OCI-LY7 (cell line): ENCODE data around the gene HEYL. TPM values are rescaled to one million over a fixed set of nuclear protein-coding genes. Genes with fewer than 3 reads are reported as not detected.

Source experiments
- BruUV-seq: library from RNA; stranded (reverse); fragments of 400-500 nt; replicated peaks from 2 replicates; lab custom pipeline; 2021; lab: Mats Ljungman, UMichigan
- CTCF ChIA-PET: fragments of 300-600 bp; sonication (Branson Sonifier 250); formaldehyde crosslinking; loops from one replicate; lab custom pipeline; 2022; ENCODE audit warnings: antibody characterized with exemption; ENCODE audit not compliant: unreplicated experiment; lab: Charles Lee
- POLR2A ChIA-PET: fragments of 300-600 bp; sonication (Branson Sonifier 250); formaldehyde crosslinking; loops from one replicate; lab custom pipeline; 2022; ENCODE audit warnings: antibody characterized with exemption; lab: Charles Lee
- DNase-seq: peaks from one replicate; pipeline ENCODE4 v3.0.0-alpha.2; 2015; ENCODE audit warnings: low spot score
- H2AFZ ChIP-seq: fragments of 200-600 bp; sonication (generic), shearing (Covaris generic); 2 replicates; pipeline ENCODE4 v1.6.1; 2014; ENCODE audit warnings: mild to moderate bottlenecking, antibody characterized with exemption, low read length, moderate library complexity
- H3K27ac ChIP-seq: fragments of 200-600 bp; sonication (generic); 2 replicates; pipeline ENCODE4 v1.5.1; 2014; ENCODE audit warnings: mixed run types, low read depth, mild to moderate bottlenecking, moderate library complexity, low read length, inconsistent platforms; ENCODE audit not compliant: poor library complexity, severe bottlenecking
- H3K36me3 ChIP-seq: fragments of 200-600 bp; sonication (generic); 2 replicates; pipeline ENCODE4 v1.6.1; 2014; ENCODE audit warnings: mild to moderate bottlenecking, antibody characterized with exemption, low read length, moderate library complexity, mixed read lengths; ENCODE audit not compliant: insufficient read depth
- H3K4me1 ChIP-seq: fragments of 200-600 bp; sonication (generic); 2 replicates; pipeline ENCODE4 v1.5.1; 2014; ENCODE audit warnings: mild to moderate bottlenecking, low read length; ENCODE audit not compliant: insufficient read depth, poor library complexity, severe bottlenecking
- H3K4me2 ChIP-seq: fragments of 200-600 bp; sonication (generic); 2 replicates; pipeline ENCODE4 v1.6.1; 2014; ENCODE audit warnings: mild to moderate bottlenecking, low read length
- H3K4me3 ChIP-seq: fragments of 200-600 bp; sonication (generic); 2 replicates; pipeline ENCODE4 v1.5.1; 2014; ENCODE audit warnings: mild to moderate bottlenecking, low read depth, low read length; ENCODE audit not compliant: poor library complexity, severe bottlenecking
- H3K79me2 ChIP-seq: fragments of 200-600 bp; sonication (generic); 2 replicates; pipeline ENCODE4 v1.6.1; 2016; ENCODE audit warnings: low read depth, mild to moderate bottlenecking, low read length, moderate library complexity, mixed read lengths; ENCODE audit not compliant: insufficient read depth
- H3K9me2 ChIP-seq: fragments of 200-600 bp; sonication (generic); 2 replicates; pipeline ENCODE4 v1.6.1; 2016; ENCODE audit warnings: mild to moderate bottlenecking, low read length, mixed read lengths; ENCODE audit not compliant: insufficient read depth
- H3K9me3 ChIP-seq: fragments of 200-600 bp; sonication (generic); 2 replicates; pipeline ENCODE4 v1.6.1; 2014; ENCODE audit warnings: mild to moderate bottlenecking, mixed run types, low read length, mixed read lengths
- H4K20me1 ChIP-seq: fragments of 200-600 bp; sonication (generic); 2 replicates; pipeline ENCODE4 v1.6.1; 2014; ENCODE audit warnings: mild to moderate bottlenecking, antibody characterized with exemption, low read length, moderate library complexity, mixed read lengths; ENCODE audit not compliant: insufficient read depth
- EZH2phosphoT487 ChIP-seq: fragments of 200-600 bp; sonication (generic); IDR thresholded peaks from 2 replicates; pipeline ENCODE4 v1.6.1; 2018; ENCODE audit warnings: low read depth, borderline replicate concordance, mild to moderate bottlenecking, mixed run types, antibody characterized with exemption, low read length, moderate library complexity, mixed read lengths
- intact Hi-C: fragments of 100-400 bp; cut with micrococcal nuclease; formaldehyde crosslinking; loops from one replicate; pipeline ENCODE4 v1.10.0; 2022; ENCODE audit not compliant: unreplicated experiment
- total RNA-seq, 2 experiments: library from RNA; depleted of rRNA in 1 of 2; stranded (reverse); fragments of >200 nt in 1 of 2; shearing (Covaris generic) in 1 of 2; gene quantifications; 2 replicates each; pipeline ENCODE4 v1.2.3, GENCODE V29; 2014 to 2022
- TF ChIP-seq, protein P1 (sequence below): fragments of 200-600 bp; sonication (generic); conservative IDR thresholded peaks from 2 replicates; pipeline ENCODE4 v1.5.1; 2014; ENCODE audit warnings: mild to moderate bottlenecking, antibody characterized with exemption, low read length, moderate library complexity, mixed read lengths

Gene HEYL
- total RNA-seq, 2 experiments from 2014 or later: not detected

DNA sequence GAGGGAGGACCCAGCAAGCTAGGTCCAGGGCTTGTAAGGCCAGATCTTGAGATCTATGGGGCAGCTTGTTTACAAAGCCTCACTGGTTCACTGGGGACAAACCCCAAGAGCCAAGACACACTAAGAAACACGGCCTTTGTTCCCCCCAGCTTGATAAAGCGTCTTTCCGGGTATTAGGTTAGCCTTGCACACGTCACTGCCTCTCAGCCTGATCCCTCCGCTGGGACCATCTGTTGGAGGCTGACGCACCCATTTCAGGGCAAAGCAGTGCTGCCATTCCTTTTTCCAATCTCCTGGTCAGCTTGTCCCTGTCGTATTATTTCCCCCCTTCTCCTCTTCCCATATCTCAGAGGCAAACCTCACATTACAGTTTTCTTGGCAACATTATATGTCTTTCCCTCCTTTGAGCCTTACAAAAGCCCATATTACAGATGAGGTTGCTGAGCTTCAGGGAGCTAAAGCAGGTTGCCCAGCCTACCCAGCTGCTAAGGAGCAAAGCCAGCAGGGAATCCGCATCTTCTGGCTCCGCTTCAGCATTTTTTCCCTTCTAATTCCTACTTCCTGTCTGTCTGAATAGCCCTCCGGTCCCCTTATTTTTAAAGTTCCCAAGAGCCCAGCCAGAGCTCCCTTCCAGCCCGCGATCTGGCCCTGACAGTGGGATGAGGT lies 4.1 kb downstream of the HEYL start:
- H3K36me3 ChIP-seq: no peaks in the 10 kb centered on the region
- no peaks in the 10 kb centered on the region for H3K9me3 ChIP-seq
- no TSS peak for BruUV-seq
- no peaks in the 10 kb centered on the region for H3K79me2 ChIP-seq
- no peaks in the 10 kb centered on the region for H3K9me2 ChIP-seq
- H4K20me1 ChIP-seq: no peaks in the 10 kb centered on the region
- TF ChIP-seq EZH2phosphoT487: no peak
- TF ChIP-seq, protein P1, sequence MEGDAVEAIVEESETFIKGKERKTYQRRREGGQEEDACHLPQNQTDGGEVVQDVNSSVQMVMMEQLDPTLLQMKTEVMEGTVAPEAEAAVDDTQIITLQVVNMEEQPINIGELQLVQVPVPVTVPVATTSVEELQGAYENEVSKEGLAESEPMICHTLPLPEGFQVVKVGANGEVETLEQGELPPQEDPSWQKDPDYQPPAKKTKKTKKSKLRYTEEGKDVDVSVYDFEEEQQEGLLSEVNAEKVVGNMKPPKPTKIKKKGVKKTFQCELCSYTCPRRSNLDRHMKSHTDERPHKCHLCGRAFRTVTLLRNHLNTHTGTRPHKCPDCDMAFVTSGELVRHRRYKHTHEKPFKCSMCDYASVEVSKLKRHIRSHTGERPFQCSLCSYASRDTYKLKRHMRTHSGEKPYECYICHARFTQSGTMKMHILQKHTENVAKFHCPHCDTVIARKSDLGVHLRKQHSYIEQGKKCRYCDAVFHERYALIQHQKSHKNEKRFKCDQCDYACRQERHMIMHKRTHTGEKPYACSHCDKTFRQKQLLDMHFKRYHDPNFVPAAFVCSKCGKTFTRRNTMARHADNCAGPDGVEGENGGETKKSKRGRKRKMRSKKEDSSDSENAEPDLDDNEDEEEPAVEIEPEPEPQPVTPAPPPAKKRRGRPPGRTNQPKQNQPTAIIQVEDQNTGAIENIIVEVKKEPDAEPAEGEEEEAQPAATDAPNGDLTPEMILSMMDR: no peak
- DNase-seq: no peak
- H3K27ac ChIP-seq: no peak overlapping the region
- CTCF ChIA-PET: no interaction called here
- no peak overlapping the region for H3K4me3 ChIP-seq
- POLR2A ChIA-PET: no interaction called here
- no peak overlapping the region for H2AFZ ChIP-seq
- H3K4me1 ChIP-seq: no peaks in the 10 kb centered on the region
- intact Hi-C loops: no loop called here
- no peak overlapping the region for H3K4me2 ChIP-seq

DNA sequence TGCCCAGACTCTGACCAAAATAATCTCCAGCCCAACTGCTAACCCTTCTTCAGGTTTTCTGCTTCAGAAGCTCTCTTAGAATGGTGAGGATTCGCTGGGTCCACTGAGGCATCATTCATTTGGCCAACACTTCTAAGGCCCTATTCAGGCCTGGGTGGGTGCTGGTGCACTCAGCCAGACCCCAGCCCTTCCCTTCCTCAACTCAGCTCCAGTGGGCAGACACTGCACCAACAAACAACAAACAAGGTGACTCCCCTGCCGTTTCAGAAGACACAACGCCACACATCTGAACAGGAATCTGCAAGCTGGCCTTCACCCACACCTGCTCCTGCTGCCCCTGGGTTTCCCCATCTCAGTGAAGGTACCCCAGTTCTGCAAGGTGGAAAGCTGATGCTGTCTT lies 6.0 kb downstream of the HEYL start:
- POLR2A ChIA-PET: no interaction called here

More for the DNA sequence above, 6.0 kb downstream of the HEYL start:
- Histone ChIP-seq H3K36me3 (no peaks in the 10 kb centered on the region), H2AFZ (no peak overlapping the region), H3K9me3 (no peaks in the 10 kb centered on the region), H3K4me2 (no peak overlapping the region), H3K27ac (no peak overlapping the region), H3K4me1 (no peaks in the 10 kb centered on the region), H4K20me1 (no peaks in the 10 kb centered on the region), H3K9me2 (no peaks in the 10 kb centered on the region), H3K4me3 (no peak overlapping the region), H3K79me2 (no peaks in the 10 kb centered on the region)
- CTCF ChIA-PET: no interaction called here
- no peak for DNase-seq
- intact Hi-C loops: no loop called here
- no TSS peak for BruUV-seq
- TF ChIP-seq, protein P1: no peak
- no peak for TF ChIP-seq EZH2phosphoT487
